Measurements from ENCODE around the gene ACTR1A. TPM values are rescaled to one million over a fixed set of nuclear protein-coding genes. Genes with fewer than 3 reads are reported as not detected.

The ACTR1A gene
- total and polyA plus RNA-seq, 9 of the 15 experiments (the other 6 are each of a cell fraction or from before 2014, with no cell fraction given): 36.3 to 77.2 (median 49.6) TPM

DNA sequence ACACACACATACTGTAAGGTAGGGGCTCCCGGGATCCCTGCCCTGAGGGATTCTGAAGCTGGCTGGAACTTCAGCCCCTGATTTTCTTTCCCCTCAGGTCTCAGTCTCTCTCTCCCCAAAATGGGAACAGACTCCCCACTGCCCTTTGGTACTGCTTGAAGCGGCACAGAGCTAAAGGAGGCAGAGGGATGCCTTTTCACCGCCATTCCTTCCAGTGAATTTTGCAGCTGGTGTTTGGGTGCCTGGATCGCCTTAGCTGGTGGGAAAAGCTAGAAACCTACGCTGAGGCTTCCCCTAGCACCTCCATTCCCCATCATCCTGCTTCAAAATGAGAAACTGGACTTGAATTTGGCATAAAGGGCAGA is 67.4 kb downstream of the ACTR1A start:
- peak overlapping the region; percentile 66 to 82; a peak in 3 of 4 replicates for H3K9ac ChIP-seq (ENCODE audit: insufficient read depth in 1 of 2, low read depth in 2 of 2, low read length in 2 of 2)
- ATAC-seq: no peak
- no TSS peak for BruUV-seq (replicated peaks)
- TF ChIP-seq, protein P1, sequence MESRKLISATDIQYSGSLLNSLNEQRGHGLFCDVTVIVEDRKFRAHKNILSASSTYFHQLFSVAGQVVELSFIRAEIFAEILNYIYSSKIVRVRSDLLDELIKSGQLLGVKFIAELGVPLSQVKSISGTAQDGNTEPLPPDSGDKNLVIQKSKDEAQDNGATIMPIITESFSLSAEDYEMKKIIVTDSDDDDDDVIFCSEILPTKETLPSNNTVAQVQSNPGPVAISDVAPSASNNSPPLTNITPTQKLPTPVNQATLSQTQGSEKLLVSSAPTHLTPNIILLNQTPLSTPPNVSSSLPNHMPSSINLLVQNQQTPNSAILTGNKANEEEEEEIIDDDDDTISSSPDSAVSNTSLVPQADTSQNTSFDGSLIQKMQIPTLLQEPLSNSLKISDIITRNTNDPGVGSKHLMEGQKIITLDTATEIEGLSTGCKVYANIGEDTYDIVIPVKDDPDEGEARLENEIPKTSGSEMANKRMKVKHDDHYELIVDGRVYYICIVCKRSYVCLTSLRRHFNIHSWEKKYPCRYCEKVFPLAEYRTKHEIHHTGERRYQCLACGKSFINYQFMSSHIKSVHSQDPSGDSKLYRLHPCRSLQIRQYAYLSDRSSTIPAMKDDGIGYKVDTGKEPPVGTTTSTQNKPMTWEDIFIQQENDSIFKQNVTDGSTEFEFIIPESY (CRISPR knock-in tag; IDR thresholded peaks at IDR 0.05): no peak
- TF ChIP-seq MED1 (CRISPR knock-in tag; IDR thresholded peaks at IDR 0.05; ENCODE audit: borderline replicate concordance): no peak
- 0 out of 2 replicates have a peak, but pooled peaks have one; percentile 33 for TF ChIP-seq ADNP (tag; IDR thresholded peaks at IDR 0.05)
- TF ChIP-seq PHF8 (IDR thresholded peaks at IDR 0.05; ENCODE audit: borderline replicate concordance, low read length): peak; percentile 8; the same call in 1 of the 2 replicates
- TF ChIP-seq HNRNPK (IDR thresholded peaks at IDR 0.05; ENCODE audit: low read depth, low read length, poor library complexity, severe bottlenecking): no peak
- TF ChIP-seq KDM1A (IDR thresholded peaks at IDR 0.05): peak; percentile 49 to 59; a peak in 3 of 4 replicates
- peak; percentile 60 for TF ChIP-seq RBM25 (IDR thresholded peaks at IDR 0.05; ENCODE audit: low read depth, low read length, severe bottlenecking)
- TF ChIP-seq ELF1 (tag; IDR thresholded peaks at IDR 0.05): no peak
- no peak for TF ChIP-seq FOS (IDR thresholded peaks at IDR 0.05; ENCODE audit: extremely low read depth, insufficient read length)
- TF ChIP-seq, protein P2, sequence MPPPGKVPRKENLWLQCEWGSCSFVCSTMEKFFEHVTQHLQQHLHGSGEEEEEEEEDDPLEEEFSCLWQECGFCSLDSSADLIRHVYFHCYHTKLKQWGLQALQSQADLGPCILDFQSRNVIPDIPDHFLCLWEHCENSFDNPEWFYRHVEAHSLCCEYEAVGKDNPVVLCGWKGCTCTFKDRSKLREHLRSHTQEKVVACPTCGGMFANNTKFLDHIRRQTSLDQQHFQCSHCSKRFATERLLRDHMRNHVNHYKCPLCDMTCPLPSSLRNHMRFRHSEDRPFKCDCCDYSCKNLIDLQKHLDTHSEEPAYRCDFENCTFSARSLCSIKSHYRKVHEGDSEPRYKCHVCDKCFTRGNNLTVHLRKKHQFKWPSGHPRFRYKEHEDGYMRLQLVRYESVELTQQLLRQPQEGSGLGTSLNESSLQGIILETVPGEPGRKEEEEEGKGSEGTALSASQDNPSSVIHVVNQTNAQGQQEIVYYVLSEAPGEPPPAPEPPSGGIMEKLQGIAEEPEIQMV (tag; conservative IDR thresholded peaks at IDR 0.05; ENCODE audit: low read depth): no peak
- TF ChIP-seq KAT8 (IDR thresholded peaks at IDR 0.05; ENCODE audit: low read depth): no peak
- no peak for TF ChIP-seq PML (IDR thresholded peaks at IDR 0.05; ENCODE audit: low read length)
- no peak for TF ChIP-seq MEF2A (IDR thresholded peaks at IDR 0.05; ENCODE audit: control insufficient read depth, low read depth, low read length)
- TF ChIP-seq ZNF134 (CRISPR knock-in tag; conservative IDR thresholded peaks at IDR 0.05): no peak
- 0 out of 2 replicates have a peak, but pooled peaks have one; percentile 52 for TF ChIP-seq HDGF (IDR thresholded peaks at IDR 0.05)
- TF ChIP-seq ZNF311 (CRISPR knock-in tag; IDR thresholded peaks at IDR 0.05): no peak
- TF ChIP-seq, protein P3, sequence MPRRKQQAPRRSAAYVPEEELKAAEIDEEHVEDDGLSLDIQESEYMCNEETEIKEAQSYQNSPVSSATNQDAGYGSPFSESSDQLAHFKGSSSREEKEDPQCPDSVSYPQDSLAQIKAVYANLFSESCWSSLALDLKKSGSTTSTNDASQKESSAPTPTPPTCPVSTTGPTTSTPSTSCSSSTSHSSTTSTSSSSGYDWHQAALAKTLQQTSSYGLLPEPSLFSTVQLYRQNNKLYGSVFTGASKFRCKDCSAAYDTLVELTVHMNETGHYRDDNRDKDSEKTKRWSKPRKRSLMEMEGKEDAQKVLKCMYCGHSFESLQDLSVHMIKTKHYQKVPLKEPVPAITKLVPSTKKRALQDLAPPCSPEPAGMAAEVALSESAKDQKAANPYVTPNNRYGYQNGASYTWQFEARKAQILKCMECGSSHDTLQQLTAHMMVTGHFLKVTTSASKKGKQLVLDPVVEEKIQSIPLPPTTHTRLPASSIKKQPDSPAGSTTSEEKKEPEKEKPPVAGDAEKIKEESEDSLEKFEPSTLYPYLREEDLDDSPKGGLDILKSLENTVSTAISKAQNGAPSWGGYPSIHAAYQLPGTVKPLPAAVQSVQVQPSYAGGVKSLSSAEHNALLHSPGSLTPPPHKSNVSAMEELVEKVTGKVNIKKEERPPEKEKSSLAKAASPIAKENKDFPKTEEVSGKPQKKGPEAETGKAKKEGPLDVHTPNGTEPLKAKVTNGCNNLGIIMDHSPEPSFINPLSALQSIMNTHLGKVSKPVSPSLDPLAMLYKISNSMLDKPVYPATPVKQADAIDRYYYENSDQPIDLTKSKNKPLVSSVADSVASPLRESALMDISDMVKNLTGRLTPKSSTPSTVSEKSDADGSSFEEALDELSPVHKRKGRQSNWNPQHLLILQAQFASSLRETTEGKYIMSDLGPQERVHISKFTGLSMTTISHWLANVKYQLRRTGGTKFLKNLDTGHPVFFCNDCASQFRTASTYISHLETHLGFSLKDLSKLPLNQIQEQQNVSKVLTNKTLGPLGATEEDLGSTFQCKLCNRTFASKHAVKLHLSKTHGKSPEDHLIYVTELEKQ (CRISPR knock-in tag; IDR thresholded peaks at IDR 0.05): no peak

More for the DNA sequence above, 67.4 kb downstream of the ACTR1A start:
- Histone ChIP-seq H3K4me1 (replicated peaks in 1 of 2; ENCODE audit: control insufficient read depth in 2 of 2, insufficient read depth in 2 of 2, low read length in 2 of 2) (peaks cover 27 to 45% of the 10 kb centered on the region in 2 experiments), H3K9me3 (replicated peaks; ENCODE audit: control insufficient read depth, insufficient read depth, low read depth, low read length) (no peaks in the 10 kb centered on the region), H2AFZ (ENCODE audit: low read depth, low read length) (peak overlapping the region; percentile 69), H3K36me3 (ENCODE audit: control insufficient read depth, insufficient read depth, low read length) (peaks cover 16% of the 10 kb centered on the region; the same call in 2 of the 3 replicates), H3K9me1 (ENCODE audit: control insufficient read depth, insufficient read depth, low read length) (no peaks in the 10 kb centered on the region), H3K27ac (ENCODE audit: extremely low read depth, low read depth, low read length) (peak overlapping the region; percentile 88), H4K20me1 (replicated peaks; ENCODE audit: control insufficient read depth, insufficient read depth, low read length) (peaks cover 4% of the 10 kb centered on the region), H3K4me2 (ENCODE audit: insufficient read depth, low read length) (peak overlapping the region; percentile 90), H3K4me3 (peak overlapping the region; percentile 80), H3K79me2 (ENCODE audit: control insufficient read depth, insufficient read depth, low read length) (peaks cover 52% of the 10 kb centered on the region), H3K27me3 (ENCODE audit: control insufficient read depth in 2 of 2, insufficient read depth in 2 of 2, low read length in 2 of 2) (no peaks in the 10 kb centered on the region)
- FAIRE-seq: no peak
- intact Hi-C loops (cut with micrococcal nuclease) (no loop called here), in situ Hi-C loops (cut with MboI) (loop anchor here (25.0 kb wide), 1 partner anchor 598 kb away; the partner anchor contains the start of gene KCNIP2)
- DNase-seq (ENCODE audit: extremely low read depth in 1 of 4, low spot score in 3 of 4): no peak
- ChIA-PET CTCF (ENCODE audit: low intra/inter-chr PET ratio) (no interaction called here), POLR2A (interaction anchor here (0.8 to 3.3 kb wide), 6 partner anchors 9 to 71 kb away, joined by 4 to 34 read pairs (median 6); partner anchors contain the start of genes C10orf95 and FBXL15)
- 6% methylated on average over 5 of the region's 5 CpGs for WGBS (ENCODE audit: insufficient coverage, low coverage, missing lambda C conversion rate)
